Measurements from ENCODE around the gene TGFB1.
"Not testable (repeated sequence)": the region's sequence is repeated elsewhere in the genome, so short reads cannot be mapped to it uniquely, and the experiment has no call there.

The TGFB1 gene

DNA sequence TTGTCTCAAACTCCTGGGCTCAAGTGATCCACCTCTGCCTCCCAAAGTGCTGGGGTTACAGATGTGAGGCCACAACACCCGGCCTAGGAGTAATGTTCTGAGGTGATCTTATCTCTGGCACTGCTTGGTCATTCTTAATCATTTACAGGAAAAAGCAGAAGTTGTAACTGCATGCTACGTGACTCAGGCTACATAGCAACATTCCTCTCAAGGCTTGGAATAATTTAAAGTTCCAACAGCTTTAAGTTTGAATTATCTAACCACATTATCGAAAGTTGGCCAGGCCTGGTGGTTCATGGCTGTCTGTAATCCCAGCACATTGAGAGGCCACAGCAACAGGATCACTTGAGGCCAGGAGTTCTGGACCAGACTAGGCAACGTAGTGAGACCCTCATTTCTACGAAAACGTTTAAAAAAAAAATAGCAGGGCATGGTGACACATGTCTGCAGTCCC lies 14.2 kb upstream of the TGFB1 start:
- no peak for DNase-seq

DNA sequence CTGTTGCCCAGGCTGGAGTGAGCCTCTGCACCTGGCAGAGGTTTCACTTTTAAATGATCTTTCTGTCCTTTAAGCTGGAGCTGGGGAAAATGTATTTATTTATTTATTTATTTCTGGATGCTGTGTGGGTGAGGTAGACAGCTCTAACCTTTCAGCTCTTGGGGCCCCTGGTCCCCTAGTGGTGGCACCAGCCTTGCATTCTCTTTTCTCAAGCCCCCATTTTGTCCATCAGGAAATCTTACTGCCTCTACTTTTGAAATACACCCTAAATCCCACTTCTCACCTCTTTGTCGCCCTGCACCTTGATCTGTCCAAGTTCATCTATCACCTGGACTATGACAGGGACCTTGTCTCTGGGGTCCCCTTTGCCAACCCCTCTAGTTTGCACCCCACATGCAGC lies 12.4 kb upstream of the TGFB1 start:
- no peak for DNase-seq

DNA sequence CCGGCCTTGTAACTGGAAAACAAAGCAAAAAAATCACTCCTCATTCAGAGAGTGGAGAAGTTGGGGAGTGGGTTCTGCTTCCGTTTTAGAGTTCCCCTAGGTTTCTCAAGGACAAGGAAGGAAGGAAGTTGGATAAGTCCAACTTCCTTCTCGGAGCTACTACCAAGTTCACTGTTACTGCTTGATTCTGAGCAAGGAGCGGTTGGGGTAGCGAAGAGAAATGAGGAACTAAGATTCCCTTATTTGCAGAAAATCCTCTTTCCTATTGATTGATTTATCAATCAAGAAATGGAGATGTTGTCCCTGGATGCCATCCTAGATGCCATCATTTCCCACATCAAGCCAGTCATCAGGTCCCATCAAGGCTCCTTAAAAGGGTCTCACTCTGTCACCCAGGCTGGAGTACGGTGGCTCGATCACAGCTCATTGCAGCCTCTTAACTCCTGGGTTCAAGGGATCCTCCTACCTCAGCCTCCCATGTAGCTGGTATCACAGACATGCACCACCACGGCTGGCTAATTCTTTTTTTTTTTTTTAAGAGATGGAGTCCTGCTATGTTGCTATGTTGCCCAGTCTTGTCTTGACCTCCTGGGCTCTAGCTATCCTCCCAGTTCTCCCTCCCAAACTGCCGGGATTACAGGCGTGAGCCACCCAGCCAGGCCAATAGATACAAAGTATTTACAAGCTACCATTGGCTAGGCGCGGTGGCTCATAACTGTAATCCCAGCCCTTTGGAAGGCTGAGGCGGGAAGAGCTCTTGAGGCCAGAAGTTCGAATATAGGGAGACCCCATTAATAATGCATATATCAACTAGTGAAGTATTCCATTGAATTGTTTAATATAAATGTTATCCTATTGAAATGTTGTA lies 11.0 kb upstream of the TGFB1 start:
- peak; percentile 26 for DNase-seq

DNA sequence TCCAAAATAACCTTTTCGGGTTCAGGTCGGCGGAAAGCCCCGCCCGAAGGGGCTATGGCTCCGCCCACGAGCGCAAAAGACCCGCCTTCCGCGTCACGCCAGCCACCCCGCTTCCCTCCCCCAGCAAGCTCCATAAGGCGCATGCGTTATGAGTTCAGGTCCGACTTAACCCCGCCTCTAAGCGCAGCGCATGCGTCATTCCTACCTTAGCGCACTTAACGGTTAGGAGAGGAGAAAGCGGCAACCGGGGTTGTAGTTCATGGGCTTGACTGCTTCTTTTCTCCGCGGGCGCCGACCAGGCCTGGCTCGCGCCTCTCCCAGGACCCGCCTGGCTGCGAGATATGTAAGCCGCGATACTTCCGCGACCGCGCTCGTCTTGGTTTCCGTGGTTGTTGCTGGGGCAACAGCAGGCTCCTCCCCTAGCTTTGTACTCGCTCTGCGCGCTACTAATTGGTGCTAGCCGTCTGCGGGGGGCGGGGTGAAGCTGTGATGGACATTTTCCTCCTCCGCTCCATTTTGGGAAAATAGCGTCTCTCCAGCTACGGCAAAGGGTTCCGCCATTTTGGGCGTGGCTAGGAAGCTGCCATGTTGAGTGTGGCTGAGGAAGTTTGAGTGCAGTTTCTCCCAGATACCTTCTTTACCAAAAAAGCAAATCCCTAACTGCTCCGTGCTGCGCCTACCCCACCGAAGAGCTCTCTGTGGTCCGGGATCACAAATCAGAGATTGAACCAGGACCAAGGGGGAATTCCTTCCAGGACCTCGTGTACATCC lies 10.2 kb upstream of the TGFB1 start, which contains the start of gene B9D2:
Gene B9D2 (minus strand): TSS at position 397 of the 771 bp plus-strand sequence. CDS start 630 bp downstream, outside the sequence.
- DNase-seq, result peak; percentile 96

DNA sequence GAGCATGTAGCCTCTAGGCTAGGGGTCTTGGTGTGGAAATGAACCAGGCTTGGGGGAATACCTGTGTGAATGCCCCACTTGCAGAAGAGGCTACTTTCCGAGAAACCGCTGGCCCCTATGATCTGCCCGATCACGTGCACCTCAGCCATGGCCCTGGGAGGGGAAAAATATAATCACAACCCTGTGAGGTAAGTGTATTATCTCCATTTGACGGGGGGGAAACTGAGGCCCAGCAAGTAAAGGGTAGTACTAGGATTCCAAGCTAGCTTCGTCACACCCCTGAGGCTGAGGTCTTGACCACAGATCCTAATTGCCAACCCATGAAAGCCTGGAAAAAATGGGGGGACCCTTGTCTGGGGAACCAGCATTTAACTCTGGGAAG lies 9.6 kb upstream of the TGFB1 start:
- DNase-seq, result no peak

DNA sequence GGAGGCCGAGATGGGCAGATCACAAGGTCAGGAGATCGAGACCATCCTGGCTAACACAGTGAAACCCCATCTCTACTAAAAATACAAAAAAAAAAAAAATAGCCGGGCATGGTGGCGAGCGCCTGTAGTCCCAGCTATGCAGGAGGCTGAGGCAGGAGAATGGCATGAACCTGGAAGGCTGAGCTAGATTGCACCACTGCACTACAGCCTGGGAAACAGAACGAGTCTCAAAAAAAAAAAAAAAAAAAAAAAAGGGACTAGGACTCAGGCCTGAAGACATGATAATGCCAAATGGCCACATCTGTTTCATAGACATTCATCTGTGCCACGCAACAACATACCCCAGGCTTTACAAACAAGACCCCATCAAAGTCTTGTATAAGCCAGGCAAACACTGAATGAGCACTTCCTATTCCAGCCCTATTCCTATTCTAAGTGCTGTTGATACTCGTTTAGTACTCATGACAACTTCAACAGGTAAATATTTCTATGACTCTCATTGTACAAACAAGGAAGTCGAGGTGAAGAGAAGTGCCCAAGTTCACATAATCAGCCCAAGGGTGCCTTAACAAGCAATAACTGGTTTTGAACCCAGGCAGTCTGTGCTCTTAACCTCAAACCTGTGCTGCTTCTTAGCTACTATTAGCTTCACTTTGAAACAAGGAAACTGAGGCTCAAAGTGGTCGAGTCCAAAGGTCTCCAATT lies 8.6 kb upstream of the TGFB1 start:
- no peak for DNase-seq

DNA sequence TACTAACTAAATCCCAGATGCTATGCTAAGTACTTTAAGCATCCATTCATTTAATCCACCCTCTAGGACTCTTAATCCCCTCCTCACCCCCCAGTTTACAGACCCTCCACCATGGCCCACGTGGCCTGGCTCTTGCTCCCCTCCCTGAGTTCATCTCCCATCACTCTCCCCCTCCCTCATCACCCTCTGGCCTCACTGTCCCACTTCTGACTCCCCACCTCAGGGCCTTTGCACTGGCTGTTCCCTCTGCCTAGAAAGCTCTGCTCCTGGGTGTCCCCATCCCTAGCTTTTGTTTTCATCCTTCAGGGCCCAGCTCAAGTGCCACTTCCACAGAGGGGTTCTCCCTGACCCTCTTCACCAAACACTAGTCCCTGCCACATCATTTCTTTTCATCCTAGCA lies 6.0 kb upstream of the TGFB1 start:
- DNase-seq, result no peak

DNA sequence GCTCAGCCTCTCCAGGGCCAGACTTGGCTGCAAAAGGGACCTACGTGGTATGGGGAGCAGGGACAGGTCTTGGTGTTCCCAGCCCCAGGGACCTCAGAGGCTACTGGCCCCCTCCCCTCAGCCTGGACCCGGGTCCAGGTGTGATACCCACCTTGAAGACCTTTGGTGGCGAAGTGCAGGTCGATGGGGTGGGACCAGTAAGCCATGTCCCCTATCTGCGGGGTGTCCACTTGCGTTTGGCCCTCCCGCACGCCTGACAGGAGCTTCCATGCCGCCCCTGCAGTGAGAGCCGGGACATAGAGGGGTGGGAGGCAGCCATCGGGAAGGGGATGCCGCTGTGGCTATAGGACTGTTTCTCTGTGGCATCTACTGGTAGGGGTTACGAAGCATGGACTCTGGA lies 4.0 kb upstream of the TGFB1 start:
- no peak for DNase-seq

DNA sequence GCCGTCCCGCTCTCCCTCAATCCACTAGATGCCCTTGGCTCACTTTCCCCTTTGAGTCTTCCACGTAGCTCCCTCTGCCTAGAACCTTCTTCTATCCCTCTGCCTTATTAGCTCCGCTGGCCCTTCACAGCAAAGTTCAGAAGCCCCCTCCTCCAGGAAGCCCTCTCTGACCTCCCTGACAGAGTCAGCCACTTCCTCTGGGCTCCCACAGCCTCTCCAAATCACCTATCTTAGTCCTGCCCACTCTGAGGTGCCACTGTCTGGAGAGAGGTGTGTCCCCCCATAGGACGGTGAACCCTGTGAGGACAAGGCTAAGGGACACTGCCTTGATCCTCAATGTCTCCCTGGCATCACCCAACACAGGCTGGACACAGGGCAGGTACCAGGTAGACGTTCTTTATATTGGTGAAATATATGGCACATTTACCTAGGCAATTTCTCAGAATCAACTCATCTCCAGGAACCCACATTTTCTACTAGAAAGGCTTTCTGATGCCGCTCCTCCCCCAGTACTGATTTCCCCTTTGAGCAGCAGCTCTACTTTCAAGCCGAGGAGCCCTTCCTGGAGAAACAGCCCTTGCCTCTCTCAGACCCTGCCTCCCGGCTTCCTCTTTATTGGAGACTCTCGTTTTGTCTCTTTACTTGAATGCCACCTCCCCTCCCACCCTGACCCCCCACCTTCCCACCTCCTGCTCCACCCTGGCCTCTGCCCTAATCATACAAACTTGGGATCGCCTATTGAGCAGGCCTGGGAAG lies 3.4 kb upstream of the TGFB1 start:
- no peak for DNase-seq

DNA sequence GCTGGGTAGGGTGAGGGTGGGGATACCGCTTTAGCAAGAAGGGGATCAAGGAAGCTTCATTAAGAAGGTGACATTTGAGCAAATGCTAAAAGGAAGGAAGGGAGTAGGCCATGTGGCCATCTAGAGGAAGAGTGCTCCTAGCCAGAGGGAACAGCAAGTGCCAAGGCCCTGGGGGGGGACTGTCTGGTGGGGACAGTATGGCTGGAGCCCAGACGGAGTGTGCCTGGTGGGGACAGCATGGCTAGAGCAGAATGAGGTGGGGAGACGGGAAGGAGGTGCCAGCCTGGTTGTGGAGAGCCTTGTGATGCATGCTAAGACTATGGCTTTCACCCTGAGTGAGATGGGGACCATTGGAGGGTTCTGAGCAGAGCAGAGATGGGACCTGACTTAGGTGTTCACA lies 2.1 kb upstream of the TGFB1 start:
- no peak for DNase-seq

DNA sequence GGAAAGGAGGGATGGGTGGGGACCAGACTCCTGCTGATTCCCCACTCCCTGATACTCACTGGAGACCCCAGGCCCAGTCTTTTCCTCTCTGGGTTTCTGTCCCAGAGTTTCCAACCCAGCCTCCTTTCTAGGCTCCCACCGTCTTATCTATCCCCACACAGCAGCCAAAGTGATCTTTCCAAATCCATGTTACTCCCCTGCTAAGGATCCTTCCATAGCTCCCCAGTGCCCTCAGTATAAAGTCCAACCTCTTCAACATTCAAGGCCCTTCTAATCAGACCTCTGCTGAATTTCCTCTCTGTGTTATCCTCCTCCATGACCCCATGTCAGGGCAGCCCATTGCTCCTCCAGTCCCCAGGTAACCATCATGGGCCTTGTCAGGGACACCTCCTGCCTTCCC lies 1.3 kb upstream of the TGFB1 start:
- DNase-seq, result no peak

DNA sequence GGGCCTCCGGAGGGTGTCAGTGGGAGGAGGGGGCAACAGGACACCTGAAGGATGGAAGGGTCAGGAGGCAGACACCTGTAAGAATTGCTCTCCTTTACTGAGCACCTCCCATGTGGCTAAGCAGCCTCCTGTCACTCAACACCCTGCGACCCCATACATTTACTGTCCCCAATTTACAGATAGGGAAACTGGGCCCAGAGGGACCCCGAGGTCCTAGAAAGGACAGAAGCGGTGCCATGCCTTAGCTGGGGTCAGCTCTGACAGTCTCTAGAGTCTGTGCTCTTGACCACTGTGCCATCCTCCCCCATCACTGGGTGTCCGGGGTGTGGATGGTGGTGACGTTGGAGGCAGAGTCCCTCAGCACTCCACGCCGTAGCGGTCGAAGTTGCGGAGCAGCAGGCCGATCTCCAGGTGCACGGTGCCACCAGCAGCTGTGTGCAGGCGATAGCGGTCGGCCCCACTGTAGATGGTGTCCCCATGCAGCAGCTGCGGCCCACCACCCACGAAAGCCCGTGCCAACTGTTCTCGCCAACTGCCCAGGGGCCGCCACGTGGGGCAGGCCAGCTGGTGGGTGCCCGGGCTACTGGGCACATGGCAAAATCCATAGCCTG lies 726 bp upstream of the TGFB1 start:
- DNase-seq, result no peak

DNA sequence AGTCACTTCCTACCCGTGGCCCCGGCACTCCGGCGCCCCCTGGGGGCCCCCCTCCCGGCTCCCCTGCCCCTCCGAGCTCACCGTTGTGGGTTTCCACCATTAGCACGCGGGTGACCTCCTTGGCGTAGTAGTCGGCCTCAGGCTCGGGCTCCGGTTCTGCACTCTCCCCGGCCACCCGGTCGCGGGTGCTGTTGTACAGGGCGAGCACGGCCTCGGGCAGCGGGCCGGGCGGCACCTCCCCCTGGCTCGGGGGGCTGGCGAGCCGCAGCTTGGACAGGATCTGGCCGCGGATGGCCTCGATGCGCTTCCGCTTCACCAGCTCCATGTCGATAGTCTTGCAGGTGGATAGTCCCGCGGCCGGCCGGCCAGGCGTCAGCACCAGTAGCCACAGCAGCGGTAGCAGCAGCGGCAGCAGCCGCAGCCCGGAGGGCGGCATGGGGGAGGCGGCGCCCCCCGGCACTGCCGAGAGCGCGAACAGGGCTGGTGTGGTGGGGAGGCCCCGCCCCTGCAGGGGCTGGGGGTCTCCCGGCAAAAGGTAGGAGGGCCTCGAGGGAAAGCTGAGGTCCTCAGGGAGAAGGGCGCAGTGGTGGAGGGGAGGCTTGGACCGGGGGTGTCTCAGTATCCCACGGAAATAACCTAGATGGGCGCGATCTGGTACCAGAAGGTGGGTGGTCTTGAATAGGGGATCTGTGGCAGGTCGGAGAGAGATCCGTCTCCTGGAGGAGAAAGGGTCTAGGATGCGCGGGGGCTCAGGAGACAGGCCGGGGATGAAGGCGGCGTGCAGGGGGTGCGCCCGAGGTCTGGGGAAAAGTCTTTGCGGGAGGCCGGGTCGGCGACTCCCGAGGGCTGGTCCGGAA lies 885 bp downstream of the TGFB1 start:
- DNase-seq, result peak; percentile 79

DNA sequence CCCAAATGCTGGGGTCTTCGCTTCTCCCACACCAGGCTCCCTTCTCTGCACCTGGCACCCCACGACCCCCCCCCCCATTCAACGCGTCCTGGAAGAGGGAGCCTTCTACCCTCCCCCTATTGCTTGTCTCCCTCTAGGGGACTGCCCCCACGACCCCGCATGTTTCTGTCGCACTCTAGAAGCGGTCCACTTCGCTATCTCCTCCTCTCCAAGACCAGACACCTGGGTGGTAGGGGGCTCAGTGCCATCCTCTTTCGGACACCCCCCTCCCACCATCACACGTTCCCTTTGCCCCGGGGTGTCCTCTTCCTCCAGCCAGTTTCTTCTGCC lies 1.5 kb downstream of the TGFB1 start:
- DNase-seq, result no peak

DNA sequence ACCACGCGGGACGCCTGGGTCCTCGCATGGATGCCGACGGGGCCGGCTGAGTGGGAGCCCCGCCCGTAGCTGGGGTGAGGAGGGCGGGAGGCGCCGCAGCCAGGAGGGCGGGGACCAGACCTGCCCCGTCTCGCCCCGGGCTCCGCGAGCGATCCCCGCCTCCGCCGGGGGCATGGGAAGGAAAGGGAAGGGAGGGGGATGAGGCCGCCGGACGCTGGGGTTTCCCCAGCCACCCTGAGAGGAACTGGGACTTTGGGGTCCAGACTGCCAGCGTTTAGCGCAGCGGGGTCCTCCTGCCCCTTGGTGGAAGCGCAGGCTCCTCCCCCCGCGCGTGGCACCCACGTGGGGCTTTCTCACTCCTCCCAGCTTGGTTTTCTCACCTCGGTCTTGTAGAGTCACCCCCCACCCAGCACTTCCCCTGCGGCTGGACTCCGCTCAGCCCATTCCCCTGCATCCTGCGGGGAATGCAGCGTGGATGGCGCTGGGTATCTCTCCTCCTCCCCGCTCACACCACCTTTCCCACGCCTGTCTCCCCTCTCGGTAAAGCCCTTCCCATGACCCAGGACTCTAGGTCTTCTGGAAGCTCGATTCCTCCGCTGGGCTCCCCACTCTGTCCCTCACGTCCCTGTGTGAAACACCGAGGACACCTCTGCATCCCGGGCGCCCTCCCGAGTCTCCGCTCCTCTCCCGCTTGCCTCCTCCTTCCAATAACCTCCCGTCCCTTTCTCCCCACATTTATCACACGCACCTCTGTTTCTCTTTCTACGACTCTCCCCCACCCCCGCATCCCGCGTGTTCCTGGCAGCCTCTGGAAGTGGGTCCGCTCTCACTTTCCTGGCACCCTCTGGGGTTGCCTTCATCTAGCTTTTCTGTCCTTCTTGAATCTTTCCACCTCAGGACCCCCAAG lies 2.1 kb downstream of the TGFB1 start:
- DNase-seq, result peak; percentile 69

DNA sequence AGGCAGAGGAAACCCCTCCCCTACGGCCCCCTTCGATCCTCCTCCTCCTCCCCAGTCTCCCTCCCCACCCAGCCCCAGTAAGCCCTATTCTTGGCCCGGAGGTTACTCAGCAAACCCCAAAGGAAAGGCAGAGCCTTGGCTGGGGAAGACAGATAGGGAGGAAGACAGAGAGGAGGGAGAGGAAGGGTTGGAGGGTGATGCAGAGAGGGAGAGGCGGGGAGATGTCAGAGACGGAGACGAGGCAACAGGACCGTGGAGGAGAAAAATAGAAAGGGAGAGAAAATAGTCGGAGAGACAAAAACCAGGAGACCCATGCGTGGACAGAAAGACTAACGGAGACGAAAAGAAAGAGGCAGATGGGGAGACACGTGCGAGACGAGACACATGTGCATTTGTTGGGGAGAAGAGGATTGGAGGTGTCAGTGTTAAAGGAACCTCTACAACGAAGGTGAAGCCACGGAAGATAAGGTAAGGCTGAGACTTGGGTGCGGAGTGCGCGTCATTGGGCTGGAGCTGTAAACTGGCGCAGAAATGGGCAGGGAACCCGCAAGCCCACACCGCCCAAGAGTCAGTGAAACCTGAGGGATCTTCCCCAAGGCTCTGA lies 2.9 kb downstream of the TGFB1 start:
- DNase-seq, result no peak

DNA sequence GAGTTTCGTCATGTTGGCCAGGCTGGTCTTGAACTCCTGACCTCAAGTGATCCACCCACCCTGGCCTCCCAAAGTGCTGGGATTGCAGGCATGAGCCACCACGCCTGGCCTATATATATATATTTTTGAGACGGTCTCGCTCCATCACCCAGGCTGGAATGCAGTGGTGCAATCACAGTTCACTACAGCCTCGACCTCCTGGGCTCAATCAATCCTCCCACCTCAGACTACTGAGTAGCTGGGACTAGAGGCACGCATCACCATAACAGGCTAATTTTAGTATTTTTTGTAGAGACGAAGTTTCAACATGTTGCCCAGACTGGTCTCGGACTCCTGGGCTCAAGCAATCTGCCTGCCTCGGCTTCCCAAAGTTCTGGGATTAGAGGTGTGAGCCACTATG lies 6.8 kb downstream of the TGFB1 start:
- not testable (repeated sequence) for DNase-seq

DNA sequence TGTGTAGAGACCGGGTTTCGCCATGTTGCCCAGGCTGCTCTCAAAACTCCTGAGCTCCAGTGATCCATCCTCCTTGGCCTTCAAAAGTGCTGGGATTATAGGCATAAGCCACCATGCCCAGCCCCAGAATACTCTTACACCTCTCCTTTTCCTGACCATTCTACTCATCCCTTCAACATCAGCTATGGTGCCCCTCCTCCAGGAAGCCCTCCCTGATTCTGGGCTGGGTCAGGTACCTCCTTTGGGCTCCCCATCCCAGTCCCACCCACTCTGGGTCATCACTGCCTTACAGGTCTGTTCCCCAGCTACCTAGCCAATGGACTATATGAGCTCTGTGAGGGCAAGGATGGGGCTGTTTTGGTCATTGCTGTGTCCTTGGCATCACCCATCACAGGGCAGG lies 9.6 kb downstream of the TGFB1 start:
- no peak for DNase-seq

DNA sequence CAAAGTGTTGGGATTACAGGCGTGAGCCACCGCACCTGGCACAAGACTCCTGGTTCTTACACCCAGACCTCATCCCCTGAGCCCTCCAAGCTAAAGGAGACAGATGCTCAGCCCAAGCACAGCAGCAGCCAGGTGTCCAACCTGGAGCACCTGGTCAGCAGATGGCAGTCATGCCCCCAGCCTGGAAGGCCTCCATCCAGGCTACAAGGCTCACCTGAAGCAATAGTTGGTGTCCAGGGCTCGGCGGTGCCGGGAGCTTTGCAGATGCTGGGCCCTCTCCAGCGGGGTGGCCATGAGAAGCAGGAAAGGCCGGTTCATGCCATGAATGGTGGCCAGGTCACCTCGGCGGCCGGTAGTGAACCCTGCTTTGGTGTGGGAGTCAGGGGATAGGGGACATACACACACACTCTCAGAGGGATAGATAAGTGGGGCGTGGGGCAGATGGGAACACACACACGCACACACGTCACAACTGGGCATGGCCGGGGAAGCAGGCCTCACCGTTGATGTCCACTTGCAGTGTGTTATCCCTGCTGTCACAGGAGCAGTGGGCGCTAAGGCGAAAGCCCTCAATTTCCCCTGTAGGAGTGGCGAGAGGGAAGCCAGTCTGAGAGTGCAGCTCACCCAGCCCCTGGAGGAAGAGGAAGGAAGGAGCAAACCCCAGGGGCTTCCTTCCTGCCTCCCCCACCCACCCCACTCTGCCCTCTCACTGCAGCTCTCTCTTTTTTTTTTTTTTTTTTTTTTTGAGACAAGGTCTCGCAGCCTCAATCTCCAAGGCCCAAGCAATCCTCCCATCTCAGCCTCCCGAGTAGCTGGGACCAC lies 11.8 kb downstream of the TGFB1 start:
- DNase-seq, result no peak
